NCI-H226 (cell line): Measurements from ENCODE around the gene ADISSP.
A peak's percentile ranks its signal among the peaks of the same experiment; 100 is the strongest.

Experiments
- DNase-seq: peaks from one replicate; pipeline ENCODE4 v3.0.0-alpha.2; 2015

ADISSP gene

GRCh38 chr20:3735768-3736167 is 31.8 kb downstream of the ADISSP start:
- DNase-seq, result no peak

GRCh38 chr20:3734111-3734843 is 33.3 kb downstream of the ADISSP start:
- no peak for DNase-seq

GRCh38 chr20:3733119-3733995 is 34.2 kb downstream of the ADISSP start:
- DNase-seq, result no peak

- no peak for DNase-seq
These were observed 35.0 kb downstream of the ADISSP start, which contains the start of gene HSPA12B for GRCh38 chr20:3732327-3733118. Gene HSPA12B (plus strand): TSS chr20:3732685. CDS start chr20:3738675, 5,990 bp downstream.

- DNase-seq, result no peak
These were observed 35.6 kb downstream of the ADISSP start for GRCh38 chr20:3731944-3732326.

- no peak for DNase-seq
These were observed 36.5 kb downstream of the ADISSP start for GRCh38 chr20:3730803-3731672.

- no peak for DNase-seq
These were observed 37.6 kb downstream of the ADISSP start for GRCh38 chr20:3729811-3730540.

- no peak for DNase-seq
These were observed 38.2 kb downstream of the ADISSP start for GRCh38 chr20:3729378-3729777.

GRCh38 chr20:3728876-3729275 is 38.7 kb downstream of the ADISSP start:
- no peak for DNase-seq

- no peak for DNase-seq
These were observed 39.2 kb downstream of the ADISSP start for GRCh38 chr20:3728354-3728753.

GRCh38 chr20:3727401-3728021 is 40.0 kb downstream of the ADISSP start:
- peak; percentile 29 for DNase-seq

GRCh38 chr20:3724356-3724755 is 43.2 kb downstream of the ADISSP start:
- no peak for DNase-seq

GRCh38 chr20:3723284-3723683 is 44.3 kb downstream of the ADISSP start:
- DNase-seq, result no peak

GRCh38 chr20:3721912-3722311 is 45.6 kb downstream of the ADISSP start:
- no peak for DNase-seq

- DNase-seq, result no peak
These were observed 46.9 kb downstream of the ADISSP start for GRCh38 chr20:3720626-3721025.

- DNase-seq, result no peak
These were observed 47.5 kb downstream of the ADISSP start for GRCh38 chr20:3720068-3720467.

- DNase-seq, result no peak
These were observed 48.5 kb downstream of the ADISSP start for GRCh38 chr20:3719046-3719445.

- DNase-seq, result peak; percentile 20
These were observed 51.2 kb downstream of the ADISSP start for GRCh38 chr20:3716195-3716834.

GRCh38 chr20:3714092-3714491 is 53.5 kb downstream of the ADISSP start:
- no peak for DNase-seq

GRCh38 chr20:3712279-3712873 is 55.2 kb downstream of the ADISSP start, which contains the start of gene SIGLEC1:
Gene SIGLEC1 (minus strand): TSS chr20:3712600. CDS start chr20:3707128, 5,472 bp downstream.
- no peak for DNase-seq
